Uterus (tissue), 2 donors: ENCODE measurements around the gene THAP4.

ENCODE experiments used
- POLR2A ChIP-seq, 2 donors: fragments of 450-650 bp; IDR thresholded peaks; one replicate each; pipeline ENCODE4 v1.6.1; 2016; ENCODE audit warnings: antibody characterized with exemption in 2 of 2, mild to moderate bottlenecking in 1 of 2, moderate library complexity in 1 of 2
- TF ChIP-seq, protein P1 (sequence below), 4 experiments: fragments of 200-600 bp in 2 of 4; fragments of 450-650 bp in 2 of 4; sonication (generic) in 2 of 4; IDR thresholded peaks; one replicate each; pipeline ENCODE4 v1.5.1; 2016 to 2019; ENCODE audit warnings: antibody characterized with exemption in 4 of 4, mild to moderate bottlenecking in 2 of 4, moderate library complexity in 1 of 4

DNA sequence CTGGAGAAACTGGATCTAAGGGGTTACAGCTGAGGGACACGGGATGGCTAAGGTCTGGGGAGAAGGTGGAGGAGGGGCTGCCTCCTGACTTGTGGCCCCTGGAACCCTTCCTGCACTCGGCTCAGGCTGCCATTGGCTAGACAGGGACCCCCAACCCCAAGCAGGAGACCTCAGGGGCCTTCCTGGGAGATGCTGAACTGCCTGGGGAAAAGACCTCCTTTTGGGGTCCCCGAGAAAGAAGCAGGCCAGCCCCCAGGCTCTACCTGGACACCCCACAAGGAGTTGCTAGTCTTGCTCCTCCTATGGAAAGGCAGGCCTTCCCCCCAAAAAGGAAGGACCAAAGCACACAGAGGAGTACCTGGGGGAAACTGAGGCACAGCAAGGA is 88.5 kb downstream of the THAP4 start:
- TF ChIP-seq POLR2A (IDR thresholded peaks at IDR 0.05): no peak
- TF ChIP-seq, protein P1, sequence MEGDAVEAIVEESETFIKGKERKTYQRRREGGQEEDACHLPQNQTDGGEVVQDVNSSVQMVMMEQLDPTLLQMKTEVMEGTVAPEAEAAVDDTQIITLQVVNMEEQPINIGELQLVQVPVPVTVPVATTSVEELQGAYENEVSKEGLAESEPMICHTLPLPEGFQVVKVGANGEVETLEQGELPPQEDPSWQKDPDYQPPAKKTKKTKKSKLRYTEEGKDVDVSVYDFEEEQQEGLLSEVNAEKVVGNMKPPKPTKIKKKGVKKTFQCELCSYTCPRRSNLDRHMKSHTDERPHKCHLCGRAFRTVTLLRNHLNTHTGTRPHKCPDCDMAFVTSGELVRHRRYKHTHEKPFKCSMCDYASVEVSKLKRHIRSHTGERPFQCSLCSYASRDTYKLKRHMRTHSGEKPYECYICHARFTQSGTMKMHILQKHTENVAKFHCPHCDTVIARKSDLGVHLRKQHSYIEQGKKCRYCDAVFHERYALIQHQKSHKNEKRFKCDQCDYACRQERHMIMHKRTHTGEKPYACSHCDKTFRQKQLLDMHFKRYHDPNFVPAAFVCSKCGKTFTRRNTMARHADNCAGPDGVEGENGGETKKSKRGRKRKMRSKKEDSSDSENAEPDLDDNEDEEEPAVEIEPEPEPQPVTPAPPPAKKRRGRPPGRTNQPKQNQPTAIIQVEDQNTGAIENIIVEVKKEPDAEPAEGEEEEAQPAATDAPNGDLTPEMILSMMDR (IDR thresholded peaks at IDR 0.05): no peak
